Epithelial cell of proximal tubule (primary cell): ENCODE data around the gene CMPK1. TPM values are rescaled to one million over a fixed set of nuclear protein-coding genes. Genes with fewer than 3 reads are reported as not detected.

ENCODE experiments used
- DNase-seq: peaks from one replicate; pipeline ENCODE4 v3.0.0-alpha.2; 2011; ENCODE audit warnings: low read depth
- H3K4me3 ChIP-seq: 2 replicates; pipeline ENCODE4 v1.5.1; 2011; ENCODE audit warnings: low read depth, mild to moderate bottlenecking, low read length
- CTCF ChIP-seq: conservative IDR thresholded peaks from 2 replicates; pipeline ENCODE4 v1.5.1; 2012; ENCODE audit warnings: low read depth, mild to moderate bottlenecking, low read length
- total RNA-seq: library from RNA; depleted of rRNA; stranded (reverse); fragments of >200 nt; gene quantifications from 2 replicates; pipeline ENCODE4 v1.2.3, GENCODE V29; 2015

The CMPK1 gene
- total RNA-seq, 1 donor from 2014 or later = 67.6 TPM

- DNase-seq = no peak
- no peak for TF ChIP-seq CTCF
- no peak overlapping the region for H3K4me3 ChIP-seq
Observed at GRCh38 chr1:47328992-47329391, 4.6 kb upstream of the CMPK1 start.

DNA sequence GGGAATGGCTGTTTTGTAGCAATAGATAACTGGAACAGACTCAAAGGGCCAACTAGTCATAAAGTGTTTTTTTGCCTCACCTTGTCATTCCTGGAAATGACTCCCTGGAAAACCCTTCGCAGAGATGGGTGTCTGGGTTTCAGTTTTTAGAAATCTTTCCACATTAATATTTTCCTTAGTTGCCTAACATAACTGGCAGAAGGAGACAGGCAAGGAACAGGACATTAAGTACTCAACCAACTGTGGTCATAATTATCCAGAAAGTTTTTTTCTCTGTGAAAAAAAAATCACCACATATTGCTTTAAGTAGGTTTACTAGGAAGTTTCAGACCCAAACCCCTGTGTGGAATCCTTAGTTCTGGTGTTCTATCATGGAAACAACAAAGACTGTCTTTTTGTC is 3.4 kb upstream of the CMPK1 start:
- TF ChIP-seq CTCF = no peak
- no peak for DNase-seq
- H3K4me3 ChIP-seq = no peak overlapping the region

DNA sequence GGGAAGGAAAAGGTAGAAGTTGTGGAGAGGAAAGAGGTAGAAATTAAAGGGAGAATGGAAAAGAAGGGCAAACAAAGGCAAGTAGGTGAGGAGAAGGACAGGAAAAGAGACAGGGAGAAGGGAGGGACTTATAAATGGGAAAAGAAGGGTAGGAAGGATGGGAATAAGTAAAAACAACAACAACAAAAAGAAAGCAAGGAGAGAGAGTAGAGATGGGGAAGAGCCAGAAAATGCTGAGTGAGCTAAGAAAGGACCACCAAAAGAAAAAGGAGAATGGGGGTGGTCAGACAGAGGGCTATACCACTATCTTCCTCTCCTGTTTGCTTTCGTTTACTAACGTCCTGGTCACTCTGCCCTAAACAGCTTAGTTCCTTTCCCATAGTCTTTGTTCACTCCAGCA is 1.7 kb upstream of the CMPK1 start:
- no peak overlapping the region for H3K4me3 ChIP-seq
- no peak for DNase-seq
- no peak for TF ChIP-seq CTCF

- DNase-seq = no peak
- H3K4me3 ChIP-seq = peak overlapping the region; percentile 96
- no peak for TF ChIP-seq CTCF
Observed at GRCh38 chr1:47332779-47333577, 612 bp upstream of the CMPK1 start.

GRCh38 chr1:47333922-47334764 is 553 bp downstream of the CMPK1 start:
- TF ChIP-seq CTCF = peak; percentile 27
- peak overlapping the region; percentile 96 for H3K4me3 ChIP-seq
- DNase-seq = no peak

DNA sequence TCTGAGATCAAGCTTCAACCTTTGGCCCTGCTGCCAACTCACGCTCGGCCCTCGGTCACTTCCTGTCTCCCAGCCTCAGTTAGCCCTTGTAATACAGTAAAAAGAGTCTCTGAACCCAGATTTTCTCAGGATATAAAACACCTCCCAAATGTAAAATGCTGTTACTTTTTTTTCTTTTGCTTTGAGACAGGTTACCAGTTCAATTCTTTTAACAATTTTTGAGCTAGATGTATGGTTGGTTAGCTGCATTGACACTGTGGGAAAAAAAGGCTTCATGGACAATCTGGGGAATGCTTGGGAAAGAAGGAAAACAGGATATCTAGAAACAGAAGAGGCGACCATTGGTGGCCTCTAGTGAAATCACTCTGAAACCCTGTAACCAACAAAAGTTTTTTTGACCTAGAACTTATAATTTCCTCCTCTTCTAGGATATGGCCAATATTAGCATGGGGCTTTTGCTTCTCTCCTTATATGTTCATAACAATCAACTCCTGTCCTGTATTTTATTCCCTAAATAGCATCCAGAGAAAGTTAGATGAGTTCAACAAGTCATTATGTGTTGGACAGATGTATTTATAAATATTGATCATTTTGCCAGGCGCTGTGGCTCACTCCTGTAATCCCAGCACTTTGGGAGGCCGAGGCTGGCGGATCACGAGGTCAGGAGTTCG is 1.3 kb downstream of the CMPK1 start:
- no peak for TF ChIP-seq CTCF
- peak overlapping the region; percentile 96 for H3K4me3 ChIP-seq
- DNase-seq = no peak
